Measurements from ENCODE around the gene HEYL. TPM values are rescaled to one million over a fixed set of nuclear protein-coding genes. Genes with fewer than 3 reads are reported as not detected.
A peak's percentile ranks its signal among the peaks of the same experiment; 100 is the strongest.

The HEYL gene
- total and polyA plus RNA-seq, 4 donors = 24.2 to 68.6 (median 30.8) TPM

DNA sequence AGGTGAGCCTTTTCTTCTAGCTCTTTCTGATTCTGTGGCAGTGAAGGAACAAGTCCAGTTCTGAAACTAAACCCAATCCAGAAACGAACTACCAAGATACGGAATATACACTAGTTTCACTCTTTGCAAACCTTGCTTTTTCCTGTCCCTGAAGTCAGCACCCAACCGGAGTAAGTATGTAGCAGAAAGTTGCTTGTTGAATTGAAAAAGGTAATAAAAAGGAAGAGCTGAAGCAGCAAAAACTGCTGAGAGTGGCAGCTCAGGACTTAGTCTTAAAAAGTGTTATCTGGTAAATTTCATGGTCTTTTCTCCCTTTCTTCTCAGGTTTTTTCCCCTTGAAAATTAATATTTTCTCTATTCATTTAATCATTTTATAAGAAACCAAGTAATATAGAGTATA is 41.9 kb upstream of the HEYL start:
- no peaks in the 10 kb centered on the region for H3K27me3 ChIP-seq (ENCODE audit: control insufficient read depth in 1 of 2, insufficient read depth in 2 of 2, low read length in 1 of 2)

DNA sequence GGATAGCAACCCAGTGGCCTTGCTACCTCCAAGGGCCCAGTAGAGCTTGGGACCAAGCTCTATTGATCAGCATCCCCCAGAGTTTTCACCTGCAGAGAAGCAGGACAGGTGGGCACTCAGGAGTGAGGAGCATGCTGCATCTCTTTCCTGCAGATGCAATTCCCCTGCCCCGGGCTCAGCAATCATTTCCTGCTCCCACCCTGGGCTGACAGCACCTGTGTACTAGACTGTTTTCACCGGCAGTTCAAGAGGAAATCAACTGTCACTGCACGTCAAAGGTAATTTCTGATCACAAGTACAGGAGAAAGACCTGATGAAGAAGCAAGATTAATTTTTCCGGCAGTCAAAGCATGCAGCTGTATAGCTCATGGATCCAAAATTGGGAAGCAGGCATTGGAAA is 41.3 kb upstream of the HEYL start:
- no peak overlapping the region for H3K27ac ChIP-seq (ENCODE audit: low read depth in 1 of 2, low read length in 2 of 2)
- ATAC-seq (ENCODE audit: low FRiP score) (no peak), DNase-seq (peak in 1 of 2 donors; percentile 13)
- H3K36me3 ChIP-seq (ENCODE audit: control insufficient read depth in 1 of 2, insufficient read depth in 2 of 2, low read length in 1 of 2) = no peaks in the 10 kb centered on the region
- H3K4me1 ChIP-seq (ENCODE audit: control insufficient read depth in 1 of 2, insufficient read depth in 2 of 2, low read length in 2 of 2) = no peaks in the 10 kb centered on the region
- 88 to 90% methylated on average over 4 of the region's 4 CpGs for WGBS, 2 donors
- intact Hi-C loops (cut with DNase I) = no loop called here
- no peaks in the 10 kb centered on the region for H3K9me3 ChIP-seq (ENCODE audit: control insufficient read depth, low read length)
- no peaks in the 10 kb centered on the region for H3K27me3 ChIP-seq (ENCODE audit: control insufficient read depth in 1 of 2, insufficient read depth in 2 of 2, low read length in 1 of 2)
- H3K4me3 ChIP-seq (ENCODE audit: low read length in 2 of 2) = no peak overlapping the region

More for the DNA sequence above, 41.9 kb upstream of the HEYL start:
- 87 to 88% methylated on average over 3 of the region's 3 CpGs for WGBS, 2 donors
- no peaks in the 10 kb centered on the region for H3K4me1 ChIP-seq (ENCODE audit: control insufficient read depth in 1 of 2, insufficient read depth in 2 of 2, low read length in 2 of 2)
- no peaks in the 10 kb centered on the region for H3K36me3 ChIP-seq (ENCODE audit: control insufficient read depth in 1 of 2, insufficient read depth in 2 of 2, low read length in 1 of 2)
- no peak overlapping the region for H3K4me3 ChIP-seq (ENCODE audit: low read length in 2 of 2)
- no peak overlapping the region for H3K27ac ChIP-seq (ENCODE audit: low read depth in 1 of 2, low read length in 2 of 2)
- intact Hi-C loops (cut with DNase I) = no loop called here
- no peak for ATAC-seq (ENCODE audit: low FRiP score)
- no peaks in the 10 kb centered on the region for H3K9me3 ChIP-seq (ENCODE audit: control insufficient read depth, low read length)
- no peak for DNase-seq

GRCh38 chr1:39679821-39680220 is 40.4 kb upstream of the HEYL start:
- Histone ChIP-seq H3K36me3 (ENCODE audit: control insufficient read depth in 1 of 2, insufficient read depth in 2 of 2, low read length in 1 of 2) (no peaks in the 10 kb centered on the region), H3K9me3 (ENCODE audit: control insufficient read depth, low read length) (no peaks in the 10 kb centered on the region), H3K4me3 (ENCODE audit: low read length in 2 of 2) (no peak overlapping the region), H3K27me3 (ENCODE audit: control insufficient read depth in 1 of 2, insufficient read depth in 2 of 2, low read length in 1 of 2) (no peaks in the 10 kb centered on the region), H3K27ac (ENCODE audit: low read depth in 1 of 2, low read length in 2 of 2) (no peak overlapping the region), H3K4me1 (ENCODE audit: control insufficient read depth in 1 of 2, insufficient read depth in 2 of 2, low read length in 2 of 2) (no peaks in the 10 kb centered on the region)
- no peak for DNase-seq
- ATAC-seq (ENCODE audit: low FRiP score) = no peak
- WGBS, 2 donors = 65 to 82% methylated on average over 2 of the region's 2 CpGs
- intact Hi-C loops (cut with DNase I) = no loop called here

- H3K4me3 ChIP-seq (ENCODE audit: low read length in 2 of 2) = no peak overlapping the region
- WGBS, 2 donors = 89 to 91% methylated on average over 2 of the region's 2 CpGs
- intact Hi-C loops (cut with DNase I) = no loop called here
- no peaks in the 10 kb centered on the region for H3K4me1 ChIP-seq (ENCODE audit: control insufficient read depth in 1 of 2, insufficient read depth in 2 of 2, low read length in 2 of 2)
- H3K27me3 ChIP-seq (ENCODE audit: control insufficient read depth in 1 of 2, insufficient read depth in 2 of 2, low read length in 1 of 2) = no peaks in the 10 kb centered on the region
- no peaks in the 10 kb centered on the region for H3K9me3 ChIP-seq (ENCODE audit: control insufficient read depth, low read length)
- ATAC-seq (ENCODE audit: low FRiP score) = no peak
- no peak overlapping the region for H3K27ac ChIP-seq (ENCODE audit: low read depth in 1 of 2, low read length in 2 of 2)
- DNase-seq = no peak
- no peaks in the 10 kb centered on the region for H3K36me3 ChIP-seq (ENCODE audit: control insufficient read depth in 1 of 2, insufficient read depth in 2 of 2, low read length in 1 of 2)
Measured at GRCh38 chr1:39678889-39679288, 39.4 kb upstream of the HEYL start.

- intact Hi-C loops (cut with DNase I) = no loop called here
- DNase-seq = no peak
- Histone ChIP-seq H3K27ac (ENCODE audit: low read depth in 1 of 2, low read length in 2 of 2) (no peak overlapping the region), H3K36me3 (ENCODE audit: control insufficient read depth in 1 of 2, insufficient read depth in 2 of 2, low read length in 1 of 2) (no peaks in the 10 kb centered on the region), H3K27me3 (ENCODE audit: control insufficient read depth in 1 of 2, insufficient read depth in 2 of 2, low read length in 1 of 2) (no peaks in the 10 kb centered on the region), H3K4me1 (ENCODE audit: control insufficient read depth in 1 of 2, insufficient read depth in 2 of 2, low read length in 2 of 2) (no peaks in the 10 kb centered on the region), H3K4me3 (ENCODE audit: low read length in 2 of 2) (no peak overlapping the region), H3K9me3 (ENCODE audit: control insufficient read depth, low read length) (no peaks in the 10 kb centered on the region)
- WGBS, 2 donors = 88% methylated on average over 4 of the region's 4 CpGs
- ATAC-seq (ENCODE audit: low FRiP score) = no peak
Measured at GRCh38 chr1:39677645-39678044, 38.2 kb upstream of the HEYL start.

- no peaks in the 10 kb centered on the region for H3K36me3 ChIP-seq (ENCODE audit: control insufficient read depth in 1 of 2, insufficient read depth in 2 of 2, low read length in 1 of 2)
- H3K27ac ChIP-seq (ENCODE audit: low read depth in 1 of 2, low read length in 2 of 2) = no peak overlapping the region
- no peaks in the 10 kb centered on the region for H3K9me3 ChIP-seq (ENCODE audit: control insufficient read depth, low read length)
- no peaks in the 10 kb centered on the region for H3K4me1 ChIP-seq (ENCODE audit: control insufficient read depth in 1 of 2, insufficient read depth in 2 of 2, low read length in 2 of 2)
- intact Hi-C loops (cut with DNase I) = no loop called here
- H3K27me3 ChIP-seq (ENCODE audit: control insufficient read depth in 1 of 2, insufficient read depth in 2 of 2, low read length in 1 of 2) = no peaks in the 10 kb centered on the region
- ATAC-seq (ENCODE audit: low FRiP score) = no peak
- H3K4me3 ChIP-seq (ENCODE audit: low read length in 2 of 2) = no peak overlapping the region
- WGBS, 2 donors = 84% methylated on average over 6 of the region's 6 CpGs
- DNase-seq = no peak
Measured at GRCh38 chr1:39676948-39677548, 37.6 kb upstream of the HEYL start.

- ATAC-seq (ENCODE audit: low FRiP score) = no peak
- no peak overlapping the region for H3K27ac ChIP-seq (ENCODE audit: low read depth in 1 of 2, low read length in 2 of 2)
- 25 to 32% methylated on average over 1 of the region's 1 CpG for WGBS, 2 donors
- H3K4me3 ChIP-seq (ENCODE audit: low read length in 2 of 2) = no peak overlapping the region
- H3K9me3 ChIP-seq (ENCODE audit: control insufficient read depth, low read length) = no peaks in the 10 kb centered on the region
- H3K27me3 ChIP-seq (ENCODE audit: control insufficient read depth in 1 of 2, insufficient read depth in 2 of 2, low read length in 1 of 2) = no peaks in the 10 kb centered on the region
- no peak for DNase-seq
- intact Hi-C loops (cut with DNase I) = no loop called here
- H3K36me3 ChIP-seq (ENCODE audit: control insufficient read depth in 1 of 2, insufficient read depth in 2 of 2, low read length in 1 of 2) = no peaks in the 10 kb centered on the region
- H3K4me1 ChIP-seq (ENCODE audit: control insufficient read depth in 1 of 2, insufficient read depth in 2 of 2, low read length in 2 of 2) = no peaks in the 10 kb centered on the region
Measured at GRCh38 chr1:39675220-39675619, 35.8 kb upstream of the HEYL start.

DNA sequence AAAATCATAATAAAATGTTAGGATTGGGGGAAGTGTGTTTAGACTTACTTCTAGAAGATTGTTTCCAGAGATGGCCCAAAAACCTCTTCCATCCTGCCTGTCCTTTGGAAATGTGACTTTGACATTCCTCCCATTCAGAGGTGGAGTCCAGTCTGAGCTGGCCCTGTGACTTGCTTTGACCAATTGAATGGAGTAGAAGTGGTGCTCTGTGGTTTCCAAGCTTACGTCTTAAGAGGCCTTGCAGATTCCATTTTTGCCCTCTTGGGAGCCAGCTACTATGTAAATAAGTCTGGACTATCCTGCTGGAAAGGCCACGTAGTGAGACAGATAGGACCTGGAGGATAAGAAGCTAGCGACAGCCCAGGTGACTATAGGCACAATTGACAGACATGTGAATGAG is 33.8 kb upstream of the HEYL start:
- Histone ChIP-seq H3K4me3 (ENCODE audit: low read length in 2 of 2) (no peak overlapping the region), H3K36me3 (ENCODE audit: control insufficient read depth in 1 of 2, insufficient read depth in 2 of 2, low read length in 1 of 2) (no peaks in the 10 kb centered on the region), H3K9me3 (ENCODE audit: control insufficient read depth, low read length) (no peaks in the 10 kb centered on the region), H3K27ac (ENCODE audit: low read depth in 1 of 2, low read length in 2 of 2) (no peak overlapping the region), H3K4me1 (ENCODE audit: control insufficient read depth in 1 of 2, insufficient read depth in 2 of 2, low read length in 2 of 2) (no peaks in the 10 kb centered on the region), H3K27me3 (ENCODE audit: control insufficient read depth in 1 of 2, insufficient read depth in 2 of 2, low read length in 1 of 2) (no peaks in the 10 kb centered on the region)
- intact Hi-C loops (cut with DNase I) = no loop called here
- WGBS, 2 donors = 89 to 93% methylated on average over 3 of the region's 3 CpGs
- DNase-seq (no peak), ATAC-seq (ENCODE audit: low FRiP score) (no peak)

- Histone ChIP-seq H3K27me3 (ENCODE audit: control insufficient read depth in 1 of 2, insufficient read depth in 2 of 2, low read length in 1 of 2) (no peaks in the 10 kb centered on the region), H3K4me3 (ENCODE audit: low read length in 2 of 2) (no peak overlapping the region), H3K9me3 (ENCODE audit: control insufficient read depth, low read length) (no peaks in the 10 kb centered on the region), H3K27ac (ENCODE audit: low read depth in 1 of 2, low read length in 2 of 2) (no peak overlapping the region), H3K36me3 (ENCODE audit: control insufficient read depth in 1 of 2, insufficient read depth in 2 of 2, low read length in 1 of 2) (no peaks in the 10 kb centered on the region), H3K4me1 (ENCODE audit: control insufficient read depth in 1 of 2, insufficient read depth in 2 of 2, low read length in 2 of 2) (no peaks in the 10 kb centered on the region)
- intact Hi-C loops (cut with DNase I) = no loop called here
- DNase-seq = no peak
- WGBS, 2 donors = 36 to 44% methylated on average over 12 of the region's 12 CpGs
- ATAC-seq (ENCODE audit: low FRiP score) = no peak
Measured at GRCh38 chr1:39672551-39672947, 33.1 kb upstream of the HEYL start.

Measured in aorta (tissue), 5 donors.